Activated T-cell treated with anti-CD3 and anti-CD28 coated beads for 24 hours (primary cell): ENCODE results near the gene STK11.

Experiments used
- DNase-seq: peaks from one replicate; pipeline ENCODE4 v3.0.0-alpha.2; 2020; ENCODE audit warnings: low read depth

Gene STK11

GRCh38 chr19:1210227-1210538 lies 4.6 kb downstream of the STK11 start:
- DNase-seq: no peak

GRCh38 chr19:1211494-1212234 lies 6.1 kb downstream of the STK11 start:
- DNase-seq: no peak

- DNase-seq: no peak
These were observed 8.1 kb downstream of the STK11 start for GRCh38 chr19:1213391-1214286.

- DNase-seq: no peak
These were observed 8.8 kb downstream of the STK11 start for GRCh38 chr19:1214299-1214861.

- DNase-seq: no peak
These were observed 9.5 kb downstream of the STK11 start for GRCh38 chr19:1214862-1215731.

- no peak for DNase-seq
These were observed 11.2 kb downstream of the STK11 start for GRCh38 chr19:1216756-1217155.

- DNase-seq: no peak
These were observed 11.8 kb downstream of the STK11 start for GRCh38 chr19:1217366-1217765.

- no peak for DNase-seq
These were observed 13.4 kb downstream of the STK11 start for GRCh38 chr19:1218751-1219567.

GRCh38 chr19:1219786-1220476 lies 14.4 kb downstream of the STK11 start:
- DNase-seq: no peak

- DNase-seq: no peak
These were observed 14.9 kb downstream of the STK11 start for GRCh38 chr19:1220477-1220930.

- no peak for DNase-seq
These were observed 15.7 kb downstream of the STK11 start for GRCh38 chr19:1220976-1221903.

GRCh38 chr19:1221904-1222255 lies 16.3 kb downstream of the STK11 start:
- DNase-seq: no peak

GRCh38 chr19:1222394-1222793 lies 16.8 kb downstream of the STK11 start:
- no peak for DNase-seq

GRCh38 chr19:1223018-1223855 lies 17.7 kb downstream of the STK11 start:
- DNase-seq: no peak

- DNase-seq: no peak
These were observed 18.7 kb downstream of the STK11 start for GRCh38 chr19:1224047-1224825.

GRCh38 chr19:1224847-1225246 lies 19.3 kb downstream of the STK11 start:
- no peak for DNase-seq

- no peak for DNase-seq
These were observed 20.1 kb downstream of the STK11 start for GRCh38 chr19:1225440-1226226.
